GM18907 (cell line): ENCODE measurements around the gene DAZAP2.
"Not testable (repeated sequence)": the region's sequence is repeated elsewhere in the genome, so short reads cannot be mapped to it uniquely, and the experiment has no call there.

Experiments used
- ATAC-seq: cut with Tn5 transposase; IDR thresholded peaks from one replicate; pipeline ENCODE4 v1.9.1; 2021; ENCODE audit warnings: mild to moderate bottlenecking, moderate library complexity; ENCODE audit not compliant: unreplicated experiment

Gene DAZAP2

DNA sequence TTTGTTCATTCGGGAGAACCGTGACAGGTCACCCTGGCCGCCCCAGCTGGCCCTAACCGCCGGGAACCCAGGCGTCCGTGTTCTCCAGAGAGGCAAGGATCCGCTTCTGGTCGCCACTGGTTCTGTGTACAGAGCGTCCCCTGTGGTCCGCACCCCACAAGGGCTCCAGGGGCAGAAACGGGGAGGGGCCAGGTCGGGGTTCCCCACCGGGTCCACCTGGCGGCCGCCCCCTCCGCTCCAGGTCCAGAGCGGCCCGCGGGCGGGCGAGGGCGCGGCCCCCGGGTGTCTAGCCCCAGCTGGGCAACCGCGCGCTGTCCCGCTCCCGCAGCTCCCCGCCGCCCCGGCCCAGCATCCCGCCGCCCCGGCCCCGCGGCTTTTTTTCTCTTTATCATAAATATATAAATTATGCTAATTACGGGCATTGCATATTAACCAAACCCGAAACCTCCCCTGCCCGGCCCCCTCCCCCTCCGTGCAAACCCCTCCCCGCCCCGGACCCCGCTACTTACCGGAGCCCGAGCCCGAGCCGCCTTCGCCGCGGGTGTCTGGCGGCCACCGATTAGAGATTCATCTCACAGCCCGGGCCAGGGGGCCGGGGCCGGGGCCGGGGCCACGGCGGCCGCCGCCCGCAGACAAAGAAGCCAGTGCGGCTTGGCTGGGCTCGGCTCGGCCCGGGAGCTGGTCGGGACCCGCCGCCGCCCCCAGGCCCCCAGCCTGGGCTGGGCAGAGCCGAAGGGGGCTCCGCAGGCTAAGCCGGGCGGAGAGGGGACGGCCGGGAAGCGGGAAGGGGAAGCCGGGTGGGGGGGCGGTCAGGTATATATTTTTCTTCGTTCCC is 21.3 kb upstream of the DAZAP2 start:
- peak; percentile 46 for ATAC-seq

DNA sequence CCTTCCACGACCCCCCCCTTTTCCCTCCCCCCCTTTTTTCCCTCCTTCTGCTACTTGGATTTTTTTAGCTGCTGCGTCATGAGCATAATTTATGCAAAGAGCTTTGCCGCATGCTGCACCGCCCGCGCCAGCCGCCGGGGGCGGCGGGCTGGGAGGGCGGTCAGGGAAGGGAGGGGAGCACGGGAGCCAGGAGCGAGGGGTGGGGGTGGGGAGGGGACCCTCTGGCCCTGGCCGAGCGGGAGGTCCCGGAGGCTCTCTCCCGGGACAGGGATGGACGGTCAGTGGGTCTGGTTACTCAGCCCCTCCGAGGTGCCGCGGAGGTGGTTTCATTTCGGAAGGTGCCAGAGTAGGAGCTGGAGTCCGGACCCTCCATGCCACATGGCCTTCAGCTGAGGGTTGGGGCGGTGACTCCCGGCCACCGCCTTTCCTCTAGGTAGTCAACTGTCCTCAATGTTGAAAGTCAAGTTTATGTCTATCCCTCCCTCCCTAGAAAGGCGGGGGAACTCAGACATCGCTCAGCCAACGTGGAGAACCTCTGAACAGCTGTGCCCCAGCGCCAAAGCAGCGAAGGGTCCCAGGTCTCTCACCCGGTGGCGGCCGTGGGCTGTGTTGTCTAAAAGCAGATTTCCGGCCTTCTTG is 20.5 kb upstream of the DAZAP2 start, which contains the start of gene POU6F1:
Gene POU6F1 (minus strand): TSS at position 95 of the 639 bp plus-strand sequence. CDS start 11,226 bp downstream, outside the sequence.
- ATAC-seq, result peak; percentile 73

DNA sequence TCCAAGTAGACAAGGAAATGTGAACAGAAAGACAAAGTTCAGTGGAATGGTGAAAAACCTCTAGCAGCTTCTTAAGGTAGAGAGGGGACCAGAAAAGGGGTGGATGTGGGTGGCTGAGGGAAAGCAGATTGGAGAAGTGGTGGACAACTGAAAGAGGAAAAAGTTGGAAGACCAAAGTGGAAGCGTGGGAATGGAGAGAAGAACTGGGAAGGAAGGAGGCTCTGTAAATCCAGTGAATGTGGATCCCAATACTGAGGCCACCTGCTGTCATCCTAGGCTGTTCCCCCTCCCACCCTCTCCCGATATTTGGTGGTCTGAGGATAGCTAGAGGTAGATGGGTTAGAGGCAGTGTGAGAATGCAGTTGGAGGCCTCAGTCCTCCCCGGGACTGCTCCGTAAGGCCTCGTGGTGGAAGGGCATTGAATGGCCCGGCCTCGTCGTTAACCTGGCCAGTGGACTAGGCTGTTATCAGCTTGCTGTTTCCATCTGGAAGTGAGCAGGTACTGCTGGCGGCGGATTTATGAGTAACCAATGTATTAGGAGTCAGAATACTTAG is 19.9 kb upstream of the DAZAP2 start:
- no peak for ATAC-seq

DNA sequence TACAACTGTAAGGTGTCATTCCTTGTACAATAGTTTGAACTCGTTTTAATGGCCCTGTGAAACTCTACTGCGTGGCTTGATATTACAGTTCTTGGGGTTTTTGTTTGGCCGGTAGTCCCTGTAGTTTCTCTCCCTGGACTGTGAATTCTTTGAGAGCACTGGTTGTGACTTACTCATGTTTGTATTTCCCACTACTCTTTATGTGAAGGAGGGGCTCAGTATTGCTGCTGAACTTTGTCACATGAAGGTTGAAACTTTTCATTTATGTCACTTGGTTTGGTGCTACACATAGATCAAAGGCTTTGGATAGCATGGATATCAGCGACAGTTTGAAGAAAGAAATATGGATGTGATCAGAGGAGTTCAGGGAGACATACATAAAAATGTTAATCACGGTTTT is 19.3 kb upstream of the DAZAP2 start:
- no peak for ATAC-seq

DNA sequence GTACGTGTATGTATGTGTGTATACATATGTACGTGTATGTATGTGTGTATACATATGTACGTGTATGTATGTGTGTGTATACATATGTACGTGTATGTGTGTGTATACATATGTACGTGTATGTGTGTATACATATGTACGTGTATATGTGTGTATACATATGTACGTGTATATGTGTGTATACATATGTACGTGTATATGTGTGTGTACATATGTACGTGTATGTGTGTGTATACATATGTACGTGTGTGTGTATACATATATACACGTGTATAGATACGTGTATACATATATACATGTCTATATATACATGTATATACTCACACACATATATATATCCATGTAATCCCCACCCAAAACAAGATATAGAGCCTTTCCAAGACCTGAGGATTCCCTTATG is 18.8 kb upstream of the DAZAP2 start:
- not testable (repeated sequence) for ATAC-seq

DNA sequence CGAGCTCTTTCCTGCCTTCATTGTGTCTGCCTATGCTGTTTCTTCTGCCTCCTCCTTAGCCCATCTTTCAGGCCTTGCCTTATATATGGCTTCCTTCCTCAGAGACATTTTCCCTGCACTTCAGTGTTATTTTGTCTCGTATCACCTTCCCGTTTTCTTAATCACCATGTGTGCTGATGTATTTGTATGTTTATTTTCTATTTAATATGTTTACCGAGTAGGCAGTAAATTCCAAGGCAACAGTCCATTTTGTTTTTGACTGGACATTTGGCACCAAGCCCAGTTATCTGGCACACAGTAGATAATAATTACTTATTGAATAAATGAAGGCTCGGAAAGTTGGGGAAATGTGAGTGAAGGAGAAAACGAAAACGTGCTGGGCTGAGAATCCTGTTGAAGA is 16.2 kb upstream of the DAZAP2 start:
- no peak for ATAC-seq

DNA sequence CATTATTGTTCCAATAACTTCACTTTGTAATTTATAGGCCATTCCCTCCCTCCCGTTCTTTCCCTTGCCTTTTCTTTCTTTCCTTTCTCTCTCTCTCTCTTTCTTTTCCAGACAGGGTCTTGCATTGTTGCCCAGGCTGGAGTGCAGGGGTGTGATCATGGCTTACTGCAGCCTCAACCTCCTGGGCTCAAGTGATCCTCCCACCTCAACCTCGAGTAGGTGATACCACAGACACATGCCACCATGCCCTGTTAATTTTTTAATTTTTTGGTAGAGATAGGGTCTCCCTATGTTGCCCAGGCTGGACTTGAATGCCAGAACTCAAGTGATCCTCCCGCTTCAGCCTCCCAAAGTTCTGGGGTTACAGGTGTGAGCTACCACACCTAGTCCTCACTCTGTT is 14.0 kb upstream of the DAZAP2 start:
- no peak for ATAC-seq

DNA sequence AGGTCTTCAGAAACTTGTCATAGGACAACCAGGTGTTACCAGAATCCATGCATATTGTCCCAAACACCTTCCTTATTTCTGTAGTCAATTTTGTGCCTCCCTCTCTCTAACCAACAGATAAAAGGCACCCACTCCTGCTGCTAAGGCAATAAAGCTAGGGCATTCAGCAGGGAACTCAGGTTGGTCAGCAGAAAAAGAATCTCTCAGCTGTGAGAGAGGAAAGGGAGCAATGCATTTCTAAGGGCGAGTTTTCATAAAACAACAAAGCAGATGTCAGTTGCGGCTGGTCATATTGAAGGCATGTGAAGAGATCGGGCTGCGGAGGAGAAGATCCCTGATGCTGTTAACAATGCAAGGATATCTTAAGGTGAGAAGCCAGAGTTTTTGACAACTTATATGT is 13.4 kb upstream of the DAZAP2 start:
- ATAC-seq, result no peak

DNA sequence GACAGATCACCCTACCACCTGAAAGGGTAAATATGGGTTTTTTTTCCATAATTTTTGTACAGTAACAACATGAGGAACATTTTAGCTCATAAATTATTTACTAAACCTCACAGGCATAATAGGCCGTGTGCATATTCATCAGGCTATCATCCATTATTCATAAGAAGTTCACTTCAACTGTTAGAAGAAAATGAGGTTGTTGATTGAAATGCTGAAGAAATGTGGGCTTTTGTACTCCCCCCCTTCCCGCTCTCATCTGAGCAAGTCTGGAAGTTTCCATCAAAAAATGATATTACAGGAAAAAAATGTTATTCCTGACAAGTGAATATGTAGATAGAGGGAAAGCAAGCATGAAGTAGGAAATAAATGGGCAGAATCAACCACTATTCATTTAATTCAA is 12.9 kb upstream of the DAZAP2 start:
- ATAC-seq, result no peak

DNA sequence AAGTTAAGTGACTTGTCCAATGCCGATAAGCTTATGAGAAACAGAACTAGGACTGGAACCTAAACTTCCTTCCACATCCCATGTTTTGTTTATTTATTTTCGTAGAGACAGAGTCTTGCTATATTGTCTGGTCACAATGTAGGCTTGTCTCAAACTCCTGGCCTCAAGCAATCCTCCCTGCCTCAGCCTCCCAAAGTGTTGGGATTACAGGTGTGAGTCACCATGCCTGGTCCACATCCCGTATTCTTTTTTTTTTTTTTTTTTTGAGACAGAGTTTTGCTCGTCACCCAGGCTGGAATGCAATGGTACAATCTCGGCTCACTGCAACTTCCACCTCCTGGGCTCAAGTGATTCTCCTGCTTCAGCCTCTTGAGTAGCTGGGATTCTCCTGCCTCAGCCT is 11.5 kb upstream of the DAZAP2 start:
- ATAC-seq, result not testable (repeated sequence)

DNA sequence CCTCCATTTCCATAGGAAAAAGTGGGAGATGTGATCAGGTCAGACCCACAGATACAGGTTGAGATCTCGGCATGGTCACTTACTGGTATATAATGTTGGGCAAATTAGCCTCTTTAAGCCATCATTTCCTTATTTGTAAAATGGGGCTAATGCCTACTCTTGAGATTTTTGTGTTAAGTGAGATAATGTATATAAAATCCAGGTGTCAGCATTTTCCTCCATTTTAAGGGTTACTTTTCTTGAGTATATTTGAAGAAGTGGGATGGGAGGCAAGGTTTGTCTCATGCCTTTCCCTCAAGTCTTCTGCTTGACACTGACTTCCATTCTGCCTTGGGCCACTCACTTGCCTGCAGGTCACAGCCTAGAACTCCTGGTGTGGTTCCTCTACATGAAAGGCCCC is 10.7 kb upstream of the DAZAP2 start:
- ATAC-seq, result no peak

DNA sequence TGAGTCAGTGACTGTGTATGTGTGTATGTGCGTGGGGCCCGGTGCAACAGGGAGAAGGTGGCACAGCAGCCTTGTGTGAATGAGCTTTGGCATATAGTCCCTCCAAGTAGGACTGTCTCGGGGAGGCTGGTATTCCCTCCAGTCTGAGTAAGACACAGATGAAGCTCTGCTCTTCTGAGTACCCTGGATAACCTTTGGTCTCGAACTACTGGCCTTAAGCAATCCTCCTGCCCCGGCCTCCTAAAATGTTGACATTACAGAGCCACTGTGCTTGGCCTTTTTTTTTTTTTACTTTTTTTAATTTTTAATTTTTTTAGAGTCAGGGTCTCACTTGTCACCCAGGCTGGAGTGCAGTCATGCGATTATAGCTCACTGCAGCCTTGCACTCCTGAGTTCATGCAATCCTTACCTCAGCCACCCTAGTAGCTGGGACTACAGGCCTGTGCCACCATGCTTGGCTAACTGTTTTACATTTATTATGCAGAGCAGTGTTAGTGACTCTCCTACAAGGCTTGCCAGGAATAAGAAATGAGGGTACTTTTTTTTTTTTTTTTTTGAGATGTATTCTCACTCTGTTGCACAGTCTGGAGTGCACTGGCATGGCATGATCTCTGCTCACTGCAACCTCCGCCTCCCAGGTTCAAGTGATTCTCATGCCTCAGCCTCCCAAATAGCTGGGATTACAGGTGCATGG is 9.4 kb upstream of the DAZAP2 start:
- no peak for ATAC-seq

DNA sequence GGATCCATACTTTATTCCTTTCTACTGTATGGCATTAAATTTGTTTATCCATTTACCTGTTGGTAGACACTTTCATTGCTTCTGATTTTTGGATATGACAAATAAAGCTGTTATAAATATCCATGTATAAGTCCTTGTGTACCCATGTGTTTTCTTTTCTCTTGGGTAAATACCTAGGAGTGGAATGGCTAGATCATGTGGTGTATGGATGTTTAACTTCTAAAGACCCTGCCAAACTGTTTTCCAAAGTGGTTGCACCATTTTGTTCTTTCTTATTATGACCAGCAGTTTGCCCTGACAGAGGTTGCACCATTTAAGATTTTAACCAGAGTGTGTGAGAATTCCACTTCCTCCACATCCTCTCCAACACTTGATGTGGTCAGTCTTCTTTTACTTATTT is 6.0 kb upstream of the DAZAP2 start:
- ATAC-seq, result no peak

DNA sequence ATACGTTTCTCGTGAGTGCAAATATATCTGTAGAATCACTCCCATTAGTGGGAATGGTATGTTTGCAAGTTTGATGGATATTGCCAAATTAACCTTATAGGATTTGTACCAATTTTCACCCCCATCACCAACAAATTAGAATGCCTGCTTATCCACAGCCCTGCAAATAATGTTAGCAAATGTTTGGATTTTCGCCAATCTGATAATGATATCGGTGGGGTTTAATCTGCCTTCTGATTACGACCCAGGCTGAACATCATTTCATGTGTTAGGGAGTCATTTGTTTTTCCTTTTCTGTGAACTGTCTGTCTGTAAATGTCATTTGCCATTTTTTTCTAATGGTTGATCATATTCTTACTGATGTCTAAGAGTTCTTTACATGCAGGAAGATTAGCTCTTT is 4.1 kb upstream of the DAZAP2 start:
- no peak for ATAC-seq

DNA sequence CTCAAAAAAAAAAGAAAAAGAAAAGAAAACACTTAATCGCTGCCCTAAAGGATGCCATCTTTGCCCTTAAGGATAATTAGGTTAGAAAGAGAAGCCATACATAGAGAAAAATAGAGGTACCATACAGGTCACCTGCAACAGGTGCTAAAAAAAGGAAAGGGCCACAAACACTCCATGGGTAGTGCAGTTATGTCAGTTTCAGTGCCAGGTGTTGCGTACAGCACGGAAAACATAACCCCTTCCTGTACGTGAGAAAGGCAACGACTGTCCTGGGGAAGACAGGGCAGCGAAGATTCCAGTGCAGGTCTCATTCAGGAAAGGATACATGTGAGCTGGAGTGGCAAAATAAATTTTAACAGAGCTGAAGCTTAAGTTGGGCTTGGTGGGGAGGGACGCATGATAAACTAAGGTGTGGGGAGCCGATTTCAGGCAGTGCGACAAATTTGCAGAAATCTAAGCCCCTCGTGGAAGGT is 553 bp upstream of the DAZAP2 start:
- ATAC-seq, result peak; percentile 18

DNA sequence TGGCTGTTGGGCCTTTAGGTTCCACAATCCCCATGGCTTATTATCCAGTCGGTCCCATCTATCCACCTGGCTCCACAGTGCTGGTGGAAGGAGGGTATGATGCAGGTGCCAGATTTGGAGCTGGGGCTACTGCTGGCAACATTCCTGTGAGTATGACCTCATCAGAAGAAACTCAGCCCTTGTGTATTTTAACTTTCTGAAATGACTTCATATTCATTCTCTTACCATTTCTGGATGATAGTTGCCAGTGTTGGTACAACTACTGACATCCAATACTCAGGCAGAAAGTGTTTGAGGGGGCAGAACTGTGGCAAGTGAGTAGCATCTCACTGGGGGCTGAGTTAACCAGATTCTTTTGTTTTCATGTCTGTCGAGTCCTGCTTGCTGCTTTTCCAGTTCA is 2.3 kb downstream of the DAZAP2 start:
- no peak for ATAC-seq

DNA sequence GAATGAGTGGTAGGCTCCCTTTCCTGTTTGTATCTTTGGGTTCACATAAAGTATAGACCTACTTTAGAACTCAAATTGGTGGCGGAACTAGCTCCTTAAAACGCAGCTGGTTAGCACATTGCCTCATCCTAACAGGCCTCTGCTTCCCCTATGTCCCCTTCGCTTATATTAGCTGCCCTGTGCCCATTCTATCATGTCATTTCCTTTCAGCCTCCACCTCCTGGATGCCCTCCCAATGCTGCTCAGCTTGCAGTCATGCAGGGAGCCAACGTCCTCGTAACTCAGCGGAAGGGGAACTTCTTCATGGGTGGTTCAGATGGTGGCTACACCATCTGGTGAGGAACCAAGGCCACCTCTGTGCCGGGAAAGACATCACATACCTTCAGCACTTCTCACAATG is 3.5 kb downstream of the DAZAP2 start:
- ATAC-seq, result no peak

DNA sequence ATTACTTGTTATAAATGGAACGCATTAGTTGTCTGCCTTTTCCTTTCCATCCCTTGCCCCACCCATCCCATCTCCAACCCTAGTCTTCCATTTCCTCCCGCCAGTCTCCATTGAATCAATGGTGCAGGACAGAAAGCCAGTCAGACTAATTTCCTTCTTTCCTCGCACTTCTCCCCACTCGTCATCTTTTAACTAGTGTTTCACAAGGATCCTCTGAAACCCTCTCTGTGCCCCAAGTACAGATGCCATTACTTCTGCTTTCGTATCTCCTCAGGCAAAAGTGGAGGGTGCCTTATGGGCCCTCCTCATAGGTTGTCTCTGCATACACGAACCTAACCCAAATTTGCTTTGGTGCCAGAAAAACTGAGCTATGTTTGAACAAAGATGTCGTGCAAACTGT is 4.2 kb downstream of the DAZAP2 start:
- ATAC-seq, result no peak

DNA sequence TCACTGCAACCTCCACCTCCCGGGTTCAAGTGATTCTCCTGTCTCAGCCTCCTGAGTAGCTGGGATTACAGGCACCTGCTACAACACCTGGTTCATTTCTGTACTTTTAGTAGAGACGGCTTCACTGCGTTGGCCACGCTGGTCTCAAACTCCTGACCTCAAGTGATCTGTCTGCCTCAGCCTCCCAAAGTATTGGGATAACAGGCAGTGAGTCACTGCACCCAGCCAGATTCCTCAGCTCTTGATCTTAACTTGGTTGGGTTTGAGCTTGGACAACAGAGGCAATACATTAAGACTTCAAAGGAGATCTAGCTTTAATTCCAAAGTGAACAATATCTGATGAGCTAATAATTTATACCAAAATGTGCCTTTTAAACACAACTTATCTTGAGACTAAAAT is 5.6 kb downstream of the DAZAP2 start:
- ATAC-seq, result no peak

DNA sequence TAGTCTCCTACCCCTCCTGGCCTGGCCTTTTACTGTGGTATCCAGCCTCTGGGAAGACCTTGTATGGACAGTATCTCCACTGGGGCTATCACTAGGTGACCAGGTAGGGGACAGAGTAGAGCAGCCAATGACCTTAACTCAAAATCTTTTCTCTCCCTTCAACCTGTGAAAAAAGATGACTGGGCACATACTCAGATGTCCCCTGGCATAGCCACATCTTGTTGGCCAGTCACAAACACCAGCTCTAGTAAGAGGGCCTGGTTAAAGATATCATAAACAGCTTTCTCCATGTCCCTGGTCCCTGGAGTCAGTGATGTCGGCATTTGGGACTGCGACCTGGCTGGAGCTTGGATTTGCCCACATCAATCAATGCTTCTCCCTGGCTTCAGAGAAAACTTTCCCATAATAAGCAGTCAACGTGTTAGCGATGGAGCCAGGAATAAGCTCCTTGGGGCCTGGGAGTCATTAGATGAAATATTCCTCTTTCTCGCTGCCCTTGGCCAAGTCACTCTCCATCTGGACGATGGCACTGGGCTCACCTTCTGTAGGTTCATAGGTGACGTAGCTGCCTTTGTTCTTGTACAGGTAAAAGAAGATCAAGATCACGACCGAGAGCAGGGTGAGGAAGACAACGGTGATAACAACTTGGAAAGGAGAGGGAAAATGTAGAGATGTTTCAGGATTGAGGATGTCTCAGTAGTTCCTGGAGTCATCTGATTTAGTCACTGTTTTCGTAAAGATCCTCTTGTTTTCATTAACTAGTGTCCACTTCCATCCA is 7.0 kb downstream of the DAZAP2 start:
- ATAC-seq, result no peak
